ENCODE data around the gene ERCC5.

ERCC5 gene

GRCh38 chr13:102839462-102839861 lies 6.4 kb upstream of the ERCC5 start:
- in situ Hi-C loops (cut with MboI; ENCODE audit: low sequenced_read_pairs) = no loop called here

- in situ Hi-C loops (cut with MboI; ENCODE audit: low sequenced_read_pairs) = loop anchor here (10.0 kb wide), 1 partner anchor 250 kb away; the partner anchor contains the start of gene TPP2
Measured at GRCh38 chr13:102845289-102845629, 573 bp upstream of the ERCC5 start.

- in situ Hi-C loops (cut with MboI; ENCODE audit: low sequenced_read_pairs) = loop anchor here (10.0 kb wide), 1 partner anchor 252 kb away; the partner anchor contains the start of gene TPP2
Measured at GRCh38 chr13:102846261-102847015, 606 bp downstream of the ERCC5 start.

DNA sequence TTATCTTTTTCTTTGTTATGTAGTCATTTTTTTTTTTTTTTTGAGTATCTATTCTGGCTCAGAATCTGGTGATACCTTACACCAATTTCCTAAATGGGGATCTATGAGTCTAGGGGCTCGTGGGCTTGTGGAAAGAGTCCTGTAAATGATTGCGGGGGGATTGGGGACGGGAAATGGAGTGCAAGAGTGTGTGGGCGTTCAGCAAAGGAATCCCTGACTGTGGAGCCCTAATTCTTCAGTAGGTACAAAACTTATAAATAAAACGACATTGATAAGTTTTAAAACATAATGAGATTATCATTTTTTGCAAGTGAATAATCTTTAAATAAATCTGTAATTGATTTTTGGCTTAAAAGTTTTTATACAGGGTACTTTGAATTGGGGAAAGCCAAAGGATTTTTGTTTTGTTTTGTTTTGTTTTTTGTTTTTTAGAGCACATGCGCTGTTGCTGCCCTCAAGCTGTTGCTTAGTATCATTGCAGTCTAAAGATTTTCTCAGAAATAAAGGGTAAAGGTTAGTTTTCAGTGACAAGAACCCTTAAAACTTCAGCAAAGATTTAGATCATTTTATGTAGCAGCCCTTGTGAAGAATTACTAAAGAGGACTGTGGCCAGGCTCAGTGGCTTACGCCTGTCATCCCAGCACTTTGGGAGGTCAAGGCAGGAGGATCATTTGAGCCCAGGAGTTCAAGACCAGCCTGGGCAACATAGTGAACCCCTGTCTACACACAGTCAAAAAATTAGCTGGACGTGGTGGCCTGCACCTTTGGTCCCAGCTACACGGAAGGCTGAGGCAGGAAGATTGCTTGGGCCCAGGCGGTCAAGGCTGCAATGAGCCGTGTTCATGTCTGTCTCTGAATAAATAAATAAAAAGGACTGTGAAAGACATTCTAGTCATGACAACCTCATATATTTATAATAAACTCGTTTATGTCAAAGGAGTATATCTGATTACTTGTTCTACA lies 1.7 kb downstream of the ERCC5 start:
- in situ Hi-C loops (cut with MboI; ENCODE audit: low sequenced_read_pairs) = loop anchor here (10.0 kb wide), 1 partner anchor 253 kb away; the partner anchor contains the start of gene TPP2

- in situ Hi-C loops (cut with MboI; ENCODE audit: low sequenced_read_pairs) = loop anchor here (10.0 kb wide), 1 partner anchor 254 kb away; the partner anchor contains the start of gene TPP2
Measured at GRCh38 chr13:102848956-102849355, 3.1 kb downstream of the ERCC5 start.

DNA sequence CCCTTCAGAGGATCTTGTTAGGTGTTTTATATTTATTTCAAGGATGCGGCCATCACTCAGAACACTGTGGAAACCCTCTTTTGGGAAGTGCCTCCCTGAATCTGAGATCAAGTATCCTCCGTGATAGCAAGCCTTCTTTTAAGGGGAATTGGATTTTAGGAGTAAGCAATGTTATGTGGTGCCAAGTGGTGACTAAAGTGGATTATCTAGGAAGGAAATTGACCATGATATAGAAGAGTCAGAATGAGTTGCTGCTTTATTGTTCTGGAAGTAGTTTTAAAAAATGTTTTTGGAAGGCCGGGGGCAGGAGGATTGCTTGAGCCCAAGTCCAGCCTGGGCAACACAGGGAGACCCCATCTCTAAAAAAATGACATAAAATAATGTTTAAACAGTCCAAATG lies 6.7 kb downstream of the ERCC5 start:
- in situ Hi-C loops (cut with MboI; ENCODE audit: low sequenced_read_pairs) = no loop called here

GRCh38 chr13:102854675-102855074 lies 8.8 kb downstream of the ERCC5 start:
- in situ Hi-C loops (cut with MboI; ENCODE audit: low sequenced_read_pairs) = no loop called here

- in situ Hi-C loops (cut with MboI; ENCODE audit: low sequenced_read_pairs) = no loop called here
Measured at GRCh38 chr13:102856557-102856956, 10.7 kb downstream of the ERCC5 start.

DNA sequence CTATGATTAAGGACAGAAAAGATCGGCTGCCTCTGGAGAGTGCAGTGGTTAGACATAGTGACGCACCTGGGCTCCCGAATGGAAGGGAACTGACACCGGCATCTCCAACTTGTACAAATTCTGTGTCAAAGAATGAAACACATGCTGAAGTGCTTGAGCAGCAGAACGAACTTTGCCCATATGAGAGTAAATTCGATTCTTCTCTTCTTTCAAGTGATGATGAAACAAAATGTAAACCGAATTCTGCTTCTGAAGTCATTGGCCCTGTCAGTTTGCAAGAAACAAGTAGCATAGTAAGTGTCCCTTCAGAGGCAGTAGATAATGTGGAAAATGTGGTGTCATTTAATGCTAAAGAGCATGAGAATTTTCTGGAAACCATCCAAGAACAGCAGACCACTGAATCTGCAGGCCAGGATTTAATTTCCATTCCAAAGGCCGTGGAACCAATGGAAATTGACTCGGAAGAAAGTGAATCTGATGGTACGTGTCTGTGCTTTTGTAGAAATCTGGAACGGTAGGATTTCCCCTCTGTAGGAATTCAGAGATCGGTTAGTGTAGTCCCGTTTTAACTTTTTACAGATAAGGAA lies 16.9 kb downstream of the ERCC5 start:
- in situ Hi-C loops (cut with MboI; ENCODE audit: low sequenced_read_pairs) = no loop called here

- in situ Hi-C loops (cut with MboI; ENCODE audit: low sequenced_read_pairs) = no loop called here
Measured at GRCh38 chr13:102863590-102863989, 17.8 kb downstream of the ERCC5 start.

DNA sequence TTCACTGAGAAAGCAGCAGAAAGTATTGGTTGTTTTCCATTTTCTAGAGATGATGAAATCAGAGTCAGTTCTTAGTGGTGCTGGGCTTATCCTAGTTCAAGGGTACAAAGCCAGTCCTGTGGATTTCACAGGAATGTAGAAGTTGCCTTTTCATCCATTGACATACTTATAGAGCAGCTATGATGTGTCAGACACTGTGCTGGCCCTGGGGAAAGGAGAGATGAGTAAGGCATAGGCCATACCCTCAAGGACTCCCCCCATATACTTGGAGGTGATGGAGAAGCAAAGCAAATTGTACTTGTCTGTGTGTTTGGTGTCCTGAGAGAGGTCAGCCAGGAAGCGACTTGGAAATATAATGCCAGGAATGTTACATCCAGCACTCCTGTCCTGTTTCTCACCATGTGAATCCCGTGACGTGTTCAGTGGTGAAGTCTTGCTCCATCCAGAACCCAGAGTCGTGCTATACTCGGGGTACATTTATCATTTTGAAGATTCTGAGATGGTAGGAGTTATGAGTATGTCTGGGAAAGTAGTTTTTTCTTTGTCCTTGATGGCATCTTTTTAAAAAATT lies 22.6 kb downstream of the ERCC5 start:
- in situ Hi-C loops (cut with MboI; ENCODE audit: low sequenced_read_pairs) = no loop called here

DNA sequence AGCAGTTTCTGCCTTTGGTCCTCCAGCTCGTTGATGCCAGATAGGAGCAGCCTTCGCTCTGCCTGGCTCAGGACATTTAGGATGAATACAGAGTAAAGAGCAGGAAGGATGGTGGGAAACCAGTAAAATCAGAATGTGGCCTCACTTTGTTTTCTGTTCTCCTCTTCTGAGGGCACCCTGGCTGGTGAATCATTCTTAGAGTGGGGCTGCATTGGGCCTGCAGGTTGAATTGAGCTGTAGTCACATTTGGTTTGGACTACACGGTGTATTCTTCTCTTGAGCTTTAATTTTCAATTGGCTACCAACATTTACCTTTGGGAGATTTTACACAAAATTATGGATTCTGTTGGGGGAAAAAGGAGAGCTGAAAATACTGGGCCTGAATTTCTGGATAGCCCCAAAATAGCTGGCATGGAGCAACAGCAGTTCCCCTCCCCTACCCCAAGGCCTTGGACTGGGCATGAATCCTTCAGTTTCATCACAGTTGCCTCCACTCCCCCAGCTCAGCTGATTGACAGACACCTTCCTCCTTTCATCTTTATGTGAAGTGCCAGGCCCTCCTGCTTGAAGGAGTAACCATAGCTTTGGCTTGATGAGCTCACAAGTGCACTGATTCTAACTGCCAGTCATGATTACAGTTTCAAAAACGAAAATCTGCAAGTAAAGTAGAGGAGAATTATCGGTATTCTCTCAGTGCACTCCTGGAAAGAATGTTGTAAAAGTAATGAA lies 24.3 kb downstream of the ERCC5 start:
- in situ Hi-C loops (cut with MboI; ENCODE audit: low sequenced_read_pairs) = no loop called here

GRCh38 chr13:102870677-102871415 lies 25.0 kb downstream of the ERCC5 start:
- in situ Hi-C loops (cut with MboI; ENCODE audit: low sequenced_read_pairs) = no loop called here

DNA sequence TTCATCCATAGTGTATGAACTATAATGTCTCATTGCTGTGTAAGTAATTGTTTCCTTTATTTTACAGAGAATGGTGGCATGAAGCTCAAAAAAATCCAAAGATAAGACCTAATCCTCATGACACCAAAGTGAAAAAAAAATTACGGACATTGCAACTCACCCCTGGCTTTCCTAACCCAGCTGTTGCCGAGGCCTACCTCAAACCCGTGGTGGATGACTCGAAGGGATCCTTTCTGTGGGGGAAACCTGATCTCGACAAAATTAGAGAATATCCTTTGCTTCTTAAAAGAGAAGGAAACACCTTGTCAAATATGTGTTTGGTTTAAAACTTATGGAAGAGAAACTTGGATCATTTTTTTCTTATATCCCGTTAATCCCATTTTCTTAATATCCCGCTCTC lies 26.3 kb downstream of the ERCC5 start:
- in situ Hi-C loops (cut with MboI; ENCODE audit: low sequenced_read_pairs) = no loop called here

GRCh38 chr13:102872531-102872930 lies 26.7 kb downstream of the ERCC5 start:
- in situ Hi-C loops (cut with MboI; ENCODE audit: low sequenced_read_pairs) = no loop called here

DNA sequence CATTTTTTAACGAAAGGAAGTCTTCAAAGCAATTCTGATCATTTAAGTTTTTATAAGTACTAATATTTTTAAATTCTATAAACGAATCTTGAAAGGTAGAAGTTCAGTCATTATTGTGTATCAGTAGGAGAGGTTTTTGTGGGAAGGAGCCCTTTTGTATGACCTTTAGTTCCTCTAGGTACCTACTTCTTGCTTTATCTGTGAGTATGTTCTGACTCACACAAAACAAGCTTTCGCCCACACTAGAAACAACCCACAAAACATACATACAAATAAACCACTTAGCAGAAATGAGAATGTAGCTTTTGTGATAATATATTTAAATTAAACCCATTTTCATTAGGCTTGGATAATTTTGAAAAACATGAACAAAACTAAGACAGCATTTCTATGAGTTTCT lies 27.8 kb downstream of the ERCC5 start:
- in situ Hi-C loops (cut with MboI; ENCODE audit: low sequenced_read_pairs) = no loop called here

GRCh38 chr13:102875256-102875655 lies 29.4 kb downstream of the ERCC5 start:
- in situ Hi-C loops (cut with MboI; ENCODE audit: low sequenced_read_pairs) = no loop called here

- in situ Hi-C loops (cut with MboI; ENCODE audit: low sequenced_read_pairs) = no loop called here
Measured at GRCh38 chr13:102877303-102877702, 31.5 kb downstream of the ERCC5 start.

GRCh38 chr13:102878481-102878880 lies 32.6 kb downstream of the ERCC5 start:
- in situ Hi-C loops (cut with MboI; ENCODE audit: low sequenced_read_pairs) = no loop called here

All from HL-60/S4 treated with retinoic acid at 250 ng/mL for 4 days and 3 days (cell line).